Heart right ventricle (tissue), 16 donors: ENCODE data around the gene MAGOHB. TPM values are rescaled to one million over a fixed set of nuclear protein-coding genes. Genes with fewer than 3 reads are reported as not detected.
A peak's percentile ranks its signal among the peaks of the same experiment; 100 is the strongest.

Source experiments
- ATAC-seq, 8 donors: fragments of 200-7000 bp; cut with Tn5 transposase; one replicate each; pipeline ENCODE4 v1.9.1; 2020; ENCODE audit warnings: mild to moderate bottlenecking in 8 of 8, moderate library complexity in 8 of 8, moderate number of reproducible peaks in 1 of 8
- DNase-seq, 2 donors: peaks; one replicate each; pipeline ENCODE4 v3.0.0-alpha.2; 2020
- H3K27ac ChIP-seq, 10 donors: fragments of 200-600 bp; sonication (generic) in 2 of 10; one replicate each; pipeline versions ENCODE4 v1.5.0 to v1.8.0; 2020 to 2022; ENCODE audit warnings: mild to moderate bottlenecking in 3 of 10
- H3K27me3 ChIP-seq, 7 donors: fragments of 200-600 bp; one replicate each; pipeline ENCODE4 v1.8.0; 2021 to 2022; ENCODE audit warnings: mild to moderate bottlenecking in 2 of 7
- H3K36me3 ChIP-seq, 9 donors: fragments of 200-600 bp; sonication (generic) in 1 of 9; one replicate each; pipeline versions ENCODE4 v1.5.0 to v1.8.0; 2020 to 2022; ENCODE audit warnings: mild to moderate bottlenecking in 2 of 9
- H3K4me1 ChIP-seq, 9 donors: fragments of 200-600 bp; sonication (generic) in 1 of 9; one replicate each; pipeline versions ENCODE4 v1.5.0 to v1.8.0; 2020 to 2022; ENCODE audit warnings: mild to moderate bottlenecking in 4 of 9
- H3K4me3 ChIP-seq, 10 donors: fragments of 200-600 bp; sonication (generic) in 2 of 10; one replicate each; pipeline versions ENCODE4 v1.5.0 to v1.8.0; 2020 to 2022; ENCODE audit warnings: mild to moderate bottlenecking in 7 of 10, moderate library complexity in 2 of 10
- H3K9me3 ChIP-seq, 11 donors: fragments of 200-600 bp in 10 of 11; sonication (generic) in 2 of 11; one replicate each; pipeline versions ENCODE4 v1.5.0 to v1.8.0; 2013 to 2022; ENCODE audit warnings: mild to moderate bottlenecking in 2 of 11, control low read depth in 1 of 11, moderate library complexity in 1 of 11
- CTCF ChIP-seq, 9 donors: fragments of 200-600 bp; sonication (generic) in 2 of 9; IDR thresholded peaks; one replicate each; pipeline versions ENCODE4 v1.5.0 to v1.8.0; 2021 to 2022; ENCODE audit warnings: antibody characterized with exemption in 9 of 9, mild to moderate bottlenecking in 5 of 9, moderate library complexity in 1 of 9
- WGBS, 2 donors: extraction: QIAGEN DNeasy Blood & Tissue Kit; methylation state at CpG; one replicate each; pipeline ENCODE4 v1.1.7; 2013; ENCODE audit warnings: inconsistent platforms in 1 of 2; 5-methylcytosine and 5-hydroxymethylcytosine counted together
- intact Hi-C, 10 donors: fragments of 100-400 bp; cut with DNase I; formaldehyde crosslinking; loops; one replicate each; pipeline versions ENCODE4 v1.11.1 to v1.14.2; 2022
- polyA plus RNA-seq, 2 donors: library from polyadenylated mRNA; stranded (reverse); fragments of 200-250 nt; gene quantifications; one replicate each; pipeline ENCODE4 v1.2.3, GENCODE V29; 2013
- total RNA-seq, 10 donors: library from RNA; stranded (reverse); fragmentation: NEBNext Ultra II Directional in 3 of 10; extraction: Animal tissue kit (Norgen Biotek cat#: 25700) in 3 of 10; gene quantifications; one replicate each; pipeline versions ENCODE4 v1.2.1 to v1.2.4, GENCODE V29; 2021 to 2023
- donor health status: Arrhythmogenic right ventricular cardiomyopathy.
- donor health status: ischemic (EF 13 %, LVEDD 7.1; RV severe dilation, severe dysfunction).
- donor health status: healthy with polysubstance abuse.
- donor health status: DM: no; HTN: yes; CAD: no.
- donor health status: DM: no; HTN: no; CAD: no.
- donor health status: ischemic (EF 25% LVEDD 6.9; RV normal size, moderate dysfunction).
- donor health status: ischemic (EF 25% LVEDD 5.7; RV mildly dilated, moderate dysfunction).
- donor health status: healthy.
- donor health status: DM: yes; HTN: yes; CAD: no.
- donor health status: Ischemic cardiomyopathy.
- donor health status: ischemic (EF 35%, LVEDD 5.7; RV mildly dilated, moderate dysfunction).
- donor health status: nonischemic (EF 11% LVEDD 7.7; RV severe dilation, severe dysfunction).
- donor health status: DM: yes; HTN: yes; CAD: no.
- donor health status: PGD.
- donor health status: ischemic (EF 29% LVEDD 5.4; RV normal size, mild dysfunction).
- donor health status: nonischemic (EF 23%, LVEDD 6.1; RV moderate dilation, normal function).

Gene MAGOHB
- total and polyA plus RNA-seq, 12 donors = 10.9 to 17.1 (median 13.5) TPM

- intact Hi-C loops = no loop called here
- H3K4me1 ChIP-seq = no peaks in the 10 kb centered on the region
- H3K27me3 ChIP-seq = peaks cover 0 to 5% (median 0%) of the 10 kb centered on the region in 7 donors
- TF ChIP-seq CTCF (IDR thresholded peaks at IDR 0.05) = no peak
- DNase-seq (no peak), ATAC-seq (no peak)
- H3K36me3 ChIP-seq = no peaks in the 10 kb centered on the region
- no peak overlapping the region for H3K27ac ChIP-seq
- H3K9me3 ChIP-seq = no peaks in the 10 kb centered on the region
- H3K4me3 ChIP-seq = no peak overlapping the region
Measured at GRCh38 chr12:10632226-10632625, 18.8 kb upstream of the MAGOHB start.

- Histone ChIP-seq H3K4me3 (no peak overlapping the region), H3K27ac (no peak overlapping the region), H3K36me3 (no peaks in the 10 kb centered on the region), H3K9me3 (no peaks in the 10 kb centered on the region), H3K4me1 (no peaks in the 10 kb centered on the region), H3K27me3 (peaks cover 0 to 25% (median 0%) of the 10 kb centered on the region in 7 donors)
- no peak for TF ChIP-seq CTCF (IDR thresholded peaks at IDR 0.05)
- intact Hi-C loops = no loop called here
- ATAC-seq = peak in 1 of 8 donors; percentile 20
- WGBS, 2 donors = 67 to 69% methylated on average over 3 of the region's 3 CpGs
- no peak for DNase-seq
Measured at GRCh38 chr12:10624605-10625004, 11.2 kb upstream of the MAGOHB start.

- Histone ChIP-seq H3K4me1 (no peaks in the 10 kb centered on the region), H3K4me3 (no peak overlapping the region), H3K27ac (no peak overlapping the region), H3K27me3 (peaks cover 0 to 25% (median 7%) of the 10 kb centered on the region in 7 donors), H3K36me3 (no peaks in the 10 kb centered on the region), H3K9me3 (no peaks in the 10 kb centered on the region)
- DNase-seq (no peak), ATAC-seq (no peak)
- TF ChIP-seq CTCF (IDR thresholded peaks at IDR 0.05) = no peak
- intact Hi-C loops = no loop called here
Measured at GRCh38 chr12:10623131-10623530, 9.7 kb upstream of the MAGOHB start.

GRCh38 chr12:10621278-10621677 is 7.9 kb upstream of the MAGOHB start:
- H3K4me1 ChIP-seq = no peaks in the 10 kb centered on the region
- no peak for TF ChIP-seq CTCF (IDR thresholded peaks at IDR 0.05)
- no peaks in the 10 kb centered on the region for H3K36me3 ChIP-seq
- intact Hi-C loops = no loop called here
- ATAC-seq (no peak), DNase-seq (no peak)
- 65 to 74% methylated on average over 1 of the region's 1 CpG for WGBS, 2 donors
- no peaks in the 10 kb centered on the region for H3K9me3 ChIP-seq
- H3K27ac ChIP-seq = no peak overlapping the region
- no peak overlapping the region for H3K4me3 ChIP-seq
- peaks cover 0 to 25% (median 7%) of the 10 kb centered on the region in 7 donors for H3K27me3 ChIP-seq
